Cerebellar nuclear complex (tissue), 1 donor: ENCODE results near the gene C1orf87.

Experiments
- DNase-seq, 2 experiments: peaks; one replicate each; lab custom pipeline; 2025; lab: John Stamatoyannopoulos, UW

The C1orf87 gene

DNA sequence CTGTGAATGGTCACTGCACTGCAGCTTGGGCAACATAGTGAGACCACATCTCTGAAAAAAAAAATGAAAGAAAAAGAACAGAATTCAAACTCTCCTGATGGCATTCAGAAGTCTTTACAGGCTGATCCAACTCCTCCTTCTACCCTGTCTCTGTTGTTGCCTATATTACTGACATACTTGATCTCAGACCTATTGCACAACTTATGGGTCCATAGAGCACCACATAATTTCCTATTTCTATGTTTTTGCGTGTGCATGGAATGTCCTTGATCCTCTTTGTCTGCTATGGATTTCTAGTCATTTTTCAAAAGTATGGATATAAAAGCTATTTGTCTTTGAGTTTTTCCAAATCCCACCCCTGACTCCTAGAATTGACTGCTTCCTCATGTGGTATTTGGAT, 124.6 kb downstream of the C1orf87 start:
- DNase-seq: no peak

DNA sequence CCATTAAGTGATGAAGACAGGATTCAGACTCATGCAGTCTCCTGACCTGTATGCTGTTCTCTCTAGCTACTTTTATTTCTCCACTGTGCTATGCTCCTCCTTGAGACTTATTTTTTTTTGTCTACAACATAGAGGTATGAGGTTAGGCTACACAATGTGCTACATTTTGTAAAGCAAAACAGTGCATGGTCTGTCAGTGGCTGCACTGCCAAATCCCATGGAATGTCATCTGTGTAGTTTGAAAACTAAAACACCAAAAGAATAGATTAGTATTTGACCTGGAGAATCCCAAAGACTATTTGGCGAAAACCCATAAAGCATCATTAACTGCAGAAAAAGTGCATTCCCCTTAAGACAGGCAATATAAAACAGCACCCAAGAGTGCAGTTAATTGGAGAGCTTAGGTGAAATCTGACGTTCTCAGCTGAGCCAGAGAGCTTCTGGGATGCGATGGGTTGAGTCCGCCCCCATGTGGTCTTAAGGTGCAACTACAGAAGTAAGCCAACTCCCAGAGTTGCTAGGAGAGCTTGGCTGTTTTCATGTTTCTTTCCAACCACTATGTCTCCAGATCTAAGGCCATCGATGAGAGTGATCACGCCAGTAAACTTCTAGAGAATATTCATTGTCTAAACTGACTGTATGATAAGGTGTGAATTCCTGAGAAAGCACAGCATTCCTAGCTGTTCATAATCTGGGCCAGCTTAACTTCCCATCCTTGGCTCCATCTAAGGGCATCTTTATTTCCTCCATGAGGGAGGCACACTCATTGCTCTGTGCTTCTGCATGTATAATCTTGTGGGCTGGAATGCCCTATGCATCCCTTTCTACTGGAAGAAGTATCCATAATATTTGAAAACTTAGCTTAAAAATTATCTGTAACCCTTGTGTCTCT, 126.3 kb downstream of the C1orf87 start:
- DNase-seq: no peak

DNA sequence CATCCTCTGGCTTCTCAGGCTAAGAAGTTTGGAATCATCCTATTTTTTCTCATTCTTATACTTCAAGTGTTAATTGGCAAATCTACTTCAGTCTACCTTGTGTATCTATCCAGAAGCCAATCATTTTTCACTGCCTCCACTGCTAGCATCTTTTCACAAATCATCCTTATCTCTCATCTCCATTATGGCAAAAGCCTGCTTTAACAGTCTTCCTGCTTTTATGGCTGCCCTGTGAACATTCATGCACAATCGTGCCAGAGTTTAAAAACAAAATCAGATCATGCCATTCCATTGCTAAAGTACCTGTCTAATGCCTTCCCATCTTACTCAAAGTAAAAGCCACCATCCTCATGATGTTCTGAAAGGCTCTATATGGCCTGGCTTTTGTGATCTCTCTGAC, 127.8 kb downstream of the C1orf87 start:
- DNase-seq: no peak
